CD4-positive, alpha-beta T cell treated with Interleukin-2 at 100 ng/mL for 4 hours (primary cell): ENCODE measurements around the gene EIF4E3.

Experiments
- DNase-seq: peaks from one replicate; pipeline ENCODE4 v3.0.0-alpha.2; 2020; ENCODE audit warnings: low spot score

EIF4E3 gene

GRCh38 chr3:71723452-71724170 lies 1.6 kb downstream of the EIF4E3 start:
- DNase-seq = peak; percentile 71

GRCh38 chr3:71722693-71723092 lies 2.5 kb downstream of the EIF4E3 start:
- no peak for DNase-seq

GRCh38 chr3:71721651-71722157 lies 3.5 kb downstream of the EIF4E3 start:
- peak; percentile 71 for DNase-seq

DNA sequence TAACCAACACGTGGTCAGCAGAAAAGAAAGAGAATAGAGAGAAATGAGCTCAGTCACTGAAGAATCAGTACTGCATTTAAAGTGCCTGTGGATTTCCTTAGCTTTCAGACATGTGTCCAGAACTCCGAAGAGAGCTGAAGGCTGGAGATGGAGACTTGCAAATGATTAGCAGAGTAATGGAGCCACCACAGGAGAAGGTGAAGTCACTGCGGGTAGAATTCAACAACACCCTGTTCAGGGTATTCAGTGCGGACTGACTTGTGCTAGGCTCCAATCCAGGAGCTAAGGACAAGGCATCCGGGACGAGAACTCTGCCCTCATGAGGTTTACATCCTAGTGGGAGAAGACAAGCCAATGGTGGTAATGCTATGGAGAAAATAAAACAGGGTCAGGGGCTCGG lies 4.2 kb downstream of the EIF4E3 start:
- DNase-seq = no peak

- DNase-seq = peak; percentile 60
These were observed 7.1 kb downstream of the EIF4E3 start for GRCh38 chr3:71718072-71718471.

GRCh38 chr3:71714595-71714994 lies 10.6 kb downstream of the EIF4E3 start:
- no peak for DNase-seq

- DNase-seq = no peak
These were observed 12.2 kb downstream of the EIF4E3 start for GRCh38 chr3:71713041-71713440.

GRCh38 chr3:71710906-71711494 lies 14.2 kb downstream of the EIF4E3 start:
- peak; percentile 71 for DNase-seq

DNA sequence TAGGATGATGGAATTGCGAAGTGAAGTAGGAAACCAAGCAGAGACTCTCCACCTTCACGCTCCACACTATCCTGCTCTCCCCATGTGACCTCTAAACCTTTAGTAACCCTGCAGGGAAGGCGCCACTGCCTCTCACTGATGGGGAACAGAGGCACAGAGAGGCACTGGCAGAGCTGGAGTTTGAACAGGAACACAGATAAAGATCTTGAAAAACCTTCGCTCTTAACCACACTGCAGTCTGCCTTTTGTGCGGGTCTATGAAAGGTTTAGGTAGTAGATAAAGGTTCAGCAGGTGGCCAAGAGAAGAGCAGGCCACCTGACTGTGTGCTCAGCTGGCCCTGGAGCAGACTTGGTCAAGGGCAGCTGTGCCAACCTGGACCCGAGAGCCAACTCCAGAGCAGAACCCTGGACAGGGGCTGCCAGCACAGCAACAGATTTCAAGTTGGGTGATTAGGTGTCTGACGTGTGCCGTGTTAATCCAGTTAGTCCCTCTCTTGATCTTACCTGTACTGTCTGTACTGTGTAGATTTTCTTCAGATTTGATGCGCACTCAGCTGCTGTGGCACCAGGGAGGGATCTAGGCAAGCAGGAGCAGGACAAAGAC lies 15.2 kb downstream of the EIF4E3 start:
- no peak for DNase-seq

GRCh38 chr3:71708476-71709105 lies 16.6 kb downstream of the EIF4E3 start:
- no peak for DNase-seq

GRCh38 chr3:71707595-71707994 lies 17.6 kb downstream of the EIF4E3 start:
- no peak for DNase-seq

GRCh38 chr3:71705681-71706080 lies 19.5 kb downstream of the EIF4E3 start:
- DNase-seq = no peak

GRCh38 chr3:71704915-71705314 lies 20.3 kb downstream of the EIF4E3 start:
- DNase-seq = no peak

DNA sequence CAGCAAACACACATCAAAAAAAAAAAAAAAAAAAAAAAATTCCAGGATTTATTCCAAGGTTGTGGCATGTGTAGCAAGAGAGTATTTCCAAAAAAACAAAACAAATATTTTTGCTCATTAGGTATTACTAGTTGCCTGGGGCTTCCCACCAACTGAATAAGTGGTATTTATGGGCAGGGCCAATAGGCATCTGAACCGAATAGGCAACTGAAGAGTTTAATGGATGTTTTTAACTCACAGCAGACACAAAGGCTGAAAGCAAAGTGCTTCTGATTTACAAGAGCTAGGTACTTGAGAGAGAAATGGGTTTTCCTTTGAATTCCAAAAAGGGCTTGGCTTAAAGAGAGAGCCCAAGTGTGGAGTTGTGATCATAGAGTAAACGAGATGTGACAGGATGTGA lies 21.4 kb downstream of the EIF4E3 start:
- no peak for DNase-seq

DNA sequence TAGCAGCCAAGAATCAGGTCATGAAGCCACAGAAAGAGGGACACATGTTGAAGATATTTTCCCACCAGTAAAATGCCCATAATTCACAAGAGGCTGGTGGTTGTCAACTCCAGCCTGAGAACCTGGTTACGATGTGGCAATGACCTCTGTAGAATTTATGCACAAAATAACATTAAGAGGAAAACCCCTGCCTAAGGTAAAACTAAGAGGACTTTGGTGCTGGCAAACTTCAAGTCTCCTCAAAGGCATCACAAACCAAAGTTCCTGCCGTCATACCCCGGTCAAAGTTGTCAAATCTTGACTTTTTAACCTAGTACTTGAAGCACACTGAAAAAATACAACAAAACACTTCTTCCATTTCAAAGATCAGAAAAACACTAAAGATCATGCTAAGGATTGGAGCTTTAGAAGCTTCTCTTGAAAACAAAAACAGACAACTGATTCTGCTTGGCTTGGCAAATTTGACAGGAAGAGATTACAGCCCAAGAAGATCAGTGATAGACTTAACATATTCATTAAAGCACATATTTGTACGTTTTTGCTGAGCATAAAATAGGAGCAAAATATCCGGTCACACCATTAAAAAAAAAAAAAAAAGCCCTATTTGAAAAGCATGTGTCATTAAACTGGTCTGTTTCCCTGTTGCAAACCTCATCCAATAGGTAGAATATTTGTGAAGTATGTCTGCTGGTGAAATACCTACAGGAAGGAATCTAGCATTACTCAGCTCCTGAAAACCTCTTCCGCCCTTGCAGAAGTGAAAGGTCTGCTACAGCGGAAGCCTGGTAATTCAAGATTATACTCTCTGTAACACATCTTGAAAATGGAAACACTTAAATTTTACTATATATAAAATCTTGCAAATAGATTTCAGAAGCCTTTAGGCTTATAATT lies 22.8 kb downstream of the EIF4E3 start:
- DNase-seq = peak; percentile 74

GRCh38 chr3:71701251-71701762 lies 23.9 kb downstream of the EIF4E3 start:
- no peak for DNase-seq

DNA sequence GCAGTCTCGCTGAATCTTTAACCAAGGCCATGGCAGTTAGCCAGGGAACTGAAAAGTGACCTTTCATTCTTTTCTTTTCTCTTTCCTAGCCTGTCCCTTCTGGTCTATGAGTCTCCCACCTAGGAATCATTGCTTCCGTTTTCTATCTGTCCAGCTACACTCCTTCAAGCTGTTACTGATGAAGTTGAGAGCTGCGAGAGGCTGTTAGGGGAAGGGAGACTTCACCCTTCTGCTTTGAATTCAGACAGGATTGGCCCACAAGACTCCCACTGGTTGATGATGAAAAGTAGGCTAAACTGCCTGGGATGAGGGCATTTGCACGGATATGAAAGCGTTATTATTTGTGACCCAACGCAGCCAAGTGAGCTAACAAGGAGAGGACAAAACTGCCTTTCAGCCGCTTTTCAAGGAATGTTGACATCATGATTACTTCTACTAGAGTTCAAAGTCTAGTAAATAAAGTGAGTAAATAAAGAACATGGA lies 30.2 kb downstream of the EIF4E3 start:
- DNase-seq = no peak

DNA sequence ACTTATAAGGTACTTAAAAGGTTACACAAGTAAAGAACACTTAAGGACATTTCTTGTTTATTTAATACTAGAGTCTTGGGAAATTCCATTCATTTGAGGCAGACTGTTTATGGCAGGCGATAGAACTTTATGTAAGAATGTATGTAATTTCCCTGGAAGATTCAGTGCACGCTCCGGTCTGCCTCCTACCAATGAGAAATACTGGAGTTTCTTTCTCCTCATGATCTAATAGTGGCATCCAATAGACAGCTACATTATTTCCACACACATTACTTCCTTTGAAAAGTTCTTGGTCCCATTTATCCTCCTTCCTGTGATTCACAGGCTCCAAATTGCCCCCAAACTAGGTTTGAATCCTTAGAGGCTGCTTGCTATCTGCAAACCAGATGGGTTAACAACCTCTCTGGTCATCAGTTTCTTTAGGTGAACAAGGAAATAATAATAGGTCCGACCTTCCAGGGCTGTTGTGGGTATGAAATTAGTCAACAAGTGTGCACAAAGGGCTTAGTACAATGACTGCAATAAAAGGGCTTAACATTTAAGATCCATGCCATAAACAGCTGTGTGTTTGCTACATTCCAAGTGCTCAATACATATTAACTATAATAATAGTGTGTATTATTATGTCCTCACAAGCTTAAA lies 30.7 kb downstream of the EIF4E3 start:
- DNase-seq = no peak

DNA sequence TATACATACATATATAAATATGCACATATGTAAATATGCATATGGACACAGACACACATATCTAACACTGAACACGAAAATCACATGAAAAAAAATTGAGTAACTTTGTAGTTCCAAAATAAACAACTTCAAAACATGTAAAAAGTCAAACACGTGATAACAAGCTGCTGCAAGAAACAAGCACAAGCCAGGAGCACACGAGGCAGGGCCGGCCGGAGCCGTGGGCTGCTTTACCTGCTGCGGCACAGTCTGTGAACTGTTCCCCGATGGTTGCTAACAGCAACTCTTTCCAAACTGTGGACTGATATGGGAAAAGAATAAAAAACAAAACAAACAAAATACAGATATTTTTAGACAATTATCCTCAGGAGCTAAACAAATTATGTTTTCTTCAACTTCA lies 31.6 kb downstream of the EIF4E3 start:
- DNase-seq = no peak

GRCh38 chr3:71692139-71692538 lies 33.1 kb downstream of the EIF4E3 start:
- DNase-seq = no peak

DNA sequence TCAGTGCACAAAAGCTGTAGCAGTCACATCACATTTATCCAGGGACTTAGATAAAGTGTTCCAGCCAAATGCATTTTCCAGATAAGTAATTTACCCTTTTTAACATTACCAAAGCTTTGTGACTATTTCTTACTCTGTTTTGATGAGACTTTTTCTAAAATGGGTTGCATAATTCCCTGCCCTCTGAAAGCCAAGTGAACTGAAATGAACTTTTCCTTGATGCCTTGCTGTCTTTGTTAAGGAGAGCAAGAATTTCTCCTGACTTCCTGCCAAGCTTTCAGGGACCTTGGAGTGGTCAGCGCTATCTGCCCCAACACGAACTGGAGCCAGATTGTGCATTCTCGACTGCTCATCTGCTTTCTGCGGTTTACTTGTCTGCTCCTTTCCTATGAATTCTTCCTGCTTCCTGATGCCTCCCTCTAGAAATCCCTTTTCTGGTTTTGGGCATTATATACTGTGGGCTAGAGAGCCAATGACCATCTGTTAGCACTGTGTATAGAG lies 34.8 kb downstream of the EIF4E3 start:
- DNase-seq = no peak
